HPDE6-E6E7 (cell line): Measurements from ENCODE around the gene KIF1A.
"Not testable (repeated sequence)": the region's sequence is repeated elsewhere in the genome, so short reads cannot be mapped to it uniquely, and the experiment has no call there.

ENCODE experiments used
- DNase-seq: peaks from one replicate; pipeline ENCODE4 v3.0.0; 2011; ENCODE audit warnings: missing footprints; ENCODE audit errors: extremely low spot score

The KIF1A gene

DNA sequence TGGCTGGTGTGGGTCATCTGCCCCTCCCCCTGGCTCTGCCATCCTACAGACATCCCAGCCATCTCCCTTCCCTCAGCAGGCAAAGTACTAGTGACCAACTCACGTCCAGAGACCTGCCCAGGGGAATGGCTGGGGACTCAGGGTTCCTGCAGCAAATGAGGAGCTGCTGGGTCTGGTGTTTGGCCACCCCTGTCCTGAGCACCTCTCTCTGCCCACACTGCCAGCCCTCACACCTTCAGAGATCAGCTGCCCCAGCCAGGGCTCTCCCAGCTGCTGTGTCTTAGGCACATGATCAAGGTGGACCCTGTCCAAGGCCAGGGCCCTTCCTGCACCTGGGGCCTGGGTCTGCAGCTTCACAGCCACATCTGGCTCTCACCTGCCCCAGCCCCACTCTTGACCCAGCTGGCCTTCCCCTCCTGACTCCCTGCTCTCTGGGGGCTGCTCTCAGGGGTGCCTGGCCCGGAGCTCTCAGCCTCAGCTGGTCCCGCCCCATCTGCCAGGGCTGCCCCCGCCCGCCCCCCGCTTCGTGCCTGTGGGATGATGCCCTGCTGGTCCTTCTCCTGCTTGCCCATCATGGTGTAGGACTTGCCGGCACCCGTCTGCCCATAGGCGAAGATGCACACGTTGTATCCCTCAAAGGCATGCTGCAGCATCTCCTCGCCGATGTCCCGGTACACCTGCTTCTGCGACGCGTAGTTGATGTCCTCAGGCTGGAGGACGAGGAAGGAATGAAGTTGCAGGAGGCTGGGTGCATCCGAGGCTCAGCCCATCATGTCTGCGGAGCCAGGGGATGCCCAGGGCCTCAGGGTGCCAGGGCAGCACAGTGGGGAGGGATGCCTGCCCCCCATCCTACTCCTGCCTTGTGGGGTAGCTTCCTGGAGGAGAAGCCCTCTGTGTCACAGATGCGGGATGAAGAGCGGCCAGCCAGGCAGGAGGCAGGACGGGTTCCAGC, 32.2 kb downstream of the KIF1A start:
- no peak for DNase-seq

GRCh38 chr2:240786871-240787311, 33.1 kb downstream of the KIF1A start:
- DNase-seq: no peak

DNA sequence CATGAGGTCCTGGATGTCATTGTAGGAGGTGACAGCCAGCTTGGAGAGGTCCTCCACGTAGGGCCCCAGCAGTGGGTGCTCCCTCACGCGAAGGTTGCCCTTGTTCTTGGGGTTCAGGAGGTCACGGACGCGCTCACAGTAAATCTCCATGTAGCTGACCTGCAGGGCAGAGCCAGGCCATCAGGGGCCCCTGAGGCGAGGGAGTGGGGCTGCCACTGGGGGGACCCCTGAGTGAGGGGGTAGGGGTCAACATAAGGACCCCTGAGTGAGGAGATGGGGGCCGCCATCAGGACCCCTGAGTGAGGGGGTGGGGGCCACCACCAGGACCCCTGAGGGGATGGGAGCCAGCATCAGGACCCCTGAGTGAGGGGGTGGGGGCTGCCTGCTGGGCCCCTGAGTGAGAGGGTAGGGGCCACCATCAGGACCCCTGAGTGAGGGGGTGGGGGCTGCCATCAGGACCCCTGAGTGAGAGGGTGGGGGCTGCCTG, 33.6 kb downstream of the KIF1A start:
- no peak for DNase-seq

GRCh38 chr2:240785424-240786335, 34.3 kb downstream of the KIF1A start:
- DNase-seq: no peak

DNA sequence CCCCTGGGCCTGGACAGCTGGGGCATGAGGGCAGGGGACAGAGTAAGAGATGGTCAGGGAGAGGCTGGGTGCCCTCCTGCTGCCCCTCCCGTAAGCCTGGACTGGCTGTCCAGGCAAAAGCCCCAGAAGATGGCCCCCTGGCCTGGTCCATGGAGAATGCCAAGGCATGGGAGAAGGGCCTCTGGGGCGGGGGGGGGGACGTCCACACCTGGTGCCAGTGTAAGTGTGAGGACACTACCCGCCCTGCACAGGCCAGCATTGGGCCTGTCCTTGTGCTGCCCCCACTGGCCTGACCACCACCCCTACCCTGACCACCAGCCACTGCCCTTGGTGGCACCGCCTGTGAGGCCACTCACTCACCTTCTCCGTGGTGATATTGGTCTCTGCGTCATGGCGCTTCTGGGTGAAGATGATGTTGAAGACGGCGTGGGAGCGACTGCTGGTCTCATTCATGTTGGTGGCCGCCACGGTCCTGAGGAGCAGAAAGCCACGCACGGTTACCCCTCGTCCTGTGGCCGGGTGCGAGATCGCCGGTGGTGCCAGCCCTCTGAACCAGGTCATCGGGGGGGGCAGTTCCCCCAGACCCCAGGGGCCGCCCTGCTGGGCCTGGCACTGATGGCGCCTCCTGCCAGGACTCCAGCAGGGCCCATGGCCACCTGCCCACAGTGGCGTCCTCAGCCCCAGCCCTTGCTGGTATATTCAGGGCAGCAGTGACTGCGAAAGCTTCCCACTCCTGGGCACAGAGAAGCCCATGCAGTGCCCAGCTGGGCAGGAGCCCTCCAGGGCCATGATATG, 35.2 kb downstream of the KIF1A start:
- no peak for DNase-seq

GRCh38 chr2:240783819-240784621, 36.0 kb downstream of the KIF1A start:
- no peak for DNase-seq

DNA sequence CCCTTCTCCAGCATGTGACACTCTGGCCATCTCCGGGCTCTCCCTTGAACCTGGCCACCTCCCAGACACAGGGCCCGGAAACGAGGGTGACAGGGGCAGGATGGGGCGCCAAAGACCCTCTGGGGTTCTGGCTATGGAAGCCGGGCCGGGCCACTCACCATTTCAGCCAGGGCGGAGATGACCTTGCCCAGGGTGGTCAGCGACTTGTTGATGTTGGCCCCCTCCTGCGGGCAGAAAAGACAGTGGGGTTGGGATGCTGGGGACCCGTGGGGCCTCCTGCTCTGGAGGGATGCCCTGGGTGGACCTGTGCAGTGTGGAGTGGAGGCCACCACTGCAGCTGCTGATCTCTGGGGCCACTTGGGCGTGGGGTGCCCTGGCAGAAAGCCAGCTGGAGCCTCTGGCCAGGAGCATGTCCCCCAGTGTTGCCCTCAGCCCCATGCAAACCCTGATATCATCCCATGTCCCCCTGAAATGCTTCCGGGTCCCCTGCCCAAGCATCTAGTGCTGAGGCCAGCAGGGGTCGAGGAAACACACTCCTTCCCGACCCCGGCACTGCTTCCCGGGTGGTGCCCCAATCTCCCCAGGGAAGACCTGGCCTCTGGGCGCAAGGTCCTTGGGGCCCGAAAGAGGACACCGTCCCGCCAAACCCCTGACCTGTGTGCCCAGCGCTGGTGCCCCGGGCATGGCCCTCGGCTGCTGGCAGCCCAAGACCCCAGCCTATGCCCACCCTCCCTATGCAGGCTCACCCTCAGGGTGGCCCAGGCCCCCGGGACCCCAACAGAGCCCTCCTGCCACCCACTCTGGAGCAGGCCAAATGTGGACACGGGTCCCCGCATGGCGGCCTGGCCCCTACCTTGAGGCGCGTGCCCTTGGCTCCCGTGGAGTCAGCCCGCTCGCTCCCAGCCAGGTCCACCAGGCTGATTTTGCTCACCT, 36.9 kb downstream of the KIF1A start:
- DNase-seq: no peak

DNA sequence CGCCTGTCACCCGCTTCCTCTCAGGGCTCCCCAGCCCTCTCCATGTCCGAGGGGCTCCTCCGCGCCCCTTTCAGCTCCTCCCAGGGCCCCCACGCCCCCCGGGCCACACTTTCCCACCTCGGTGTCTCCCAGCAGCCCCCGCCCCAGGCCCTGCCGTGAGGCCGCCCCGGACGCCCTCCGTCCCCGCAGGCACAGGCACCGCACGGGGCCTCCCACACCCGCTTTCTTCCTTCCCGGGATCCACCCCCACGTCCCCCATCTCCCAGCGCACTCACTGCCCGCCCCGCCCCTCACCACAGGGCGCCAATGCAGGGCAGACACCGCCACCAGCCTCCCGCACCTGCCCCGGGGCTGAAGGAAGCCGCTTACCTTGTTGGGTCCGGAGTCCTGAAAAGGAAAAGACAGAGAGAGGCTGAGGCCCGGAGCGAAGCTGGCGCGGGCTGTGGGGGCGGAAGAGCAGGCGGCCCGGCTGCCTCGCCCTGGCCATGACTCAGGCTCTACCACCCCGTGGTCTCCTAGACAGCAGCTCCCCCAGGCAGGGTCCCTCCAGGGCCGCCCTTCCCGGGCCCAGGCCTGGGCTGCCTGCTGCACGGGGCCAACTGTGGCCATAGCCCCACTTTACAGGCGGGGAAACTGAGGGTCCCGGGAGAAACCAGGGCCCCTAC, 37.7 kb downstream of the KIF1A start:
- DNase-seq: no peak

DNA sequence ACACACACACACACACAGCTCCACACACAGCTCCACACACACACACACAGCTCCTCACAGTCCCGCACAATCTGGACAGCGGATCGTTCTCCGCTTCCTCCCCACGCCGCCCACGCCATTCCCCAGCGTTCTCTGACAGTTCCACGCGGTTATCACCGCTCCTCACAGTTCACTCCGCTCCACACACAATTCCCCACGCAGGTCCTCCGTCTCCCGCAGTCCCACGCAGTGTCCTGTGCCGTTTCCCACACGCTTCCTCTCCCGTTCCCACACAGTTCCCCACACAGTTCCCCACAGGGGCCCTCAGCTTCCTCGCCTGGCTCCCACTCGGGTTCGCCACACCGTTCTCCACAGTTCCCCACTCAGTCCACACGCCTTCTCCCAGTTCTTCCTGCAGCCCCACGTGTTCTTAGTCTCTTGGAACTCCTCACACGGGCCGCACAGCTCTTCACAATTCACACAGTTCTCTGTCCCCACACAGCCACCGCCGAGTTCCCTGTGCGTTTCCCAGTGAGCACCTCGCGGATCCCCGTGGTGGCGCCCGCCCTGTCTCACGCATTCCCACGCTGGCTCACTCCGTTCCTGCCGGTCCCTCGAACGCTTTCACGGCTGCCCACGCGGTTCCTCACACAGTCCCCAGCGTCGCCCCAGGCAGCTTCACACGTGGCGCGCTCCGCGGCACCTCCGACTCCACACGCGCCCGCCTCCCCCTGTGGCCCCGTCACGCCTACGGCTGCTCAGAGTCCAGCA, 38.4 kb downstream of the KIF1A start:
- DNase-seq: no peak

GRCh38 chr2:240780023-240780700, 39.9 kb downstream of the KIF1A start:
- DNase-seq: no peak

DNA sequence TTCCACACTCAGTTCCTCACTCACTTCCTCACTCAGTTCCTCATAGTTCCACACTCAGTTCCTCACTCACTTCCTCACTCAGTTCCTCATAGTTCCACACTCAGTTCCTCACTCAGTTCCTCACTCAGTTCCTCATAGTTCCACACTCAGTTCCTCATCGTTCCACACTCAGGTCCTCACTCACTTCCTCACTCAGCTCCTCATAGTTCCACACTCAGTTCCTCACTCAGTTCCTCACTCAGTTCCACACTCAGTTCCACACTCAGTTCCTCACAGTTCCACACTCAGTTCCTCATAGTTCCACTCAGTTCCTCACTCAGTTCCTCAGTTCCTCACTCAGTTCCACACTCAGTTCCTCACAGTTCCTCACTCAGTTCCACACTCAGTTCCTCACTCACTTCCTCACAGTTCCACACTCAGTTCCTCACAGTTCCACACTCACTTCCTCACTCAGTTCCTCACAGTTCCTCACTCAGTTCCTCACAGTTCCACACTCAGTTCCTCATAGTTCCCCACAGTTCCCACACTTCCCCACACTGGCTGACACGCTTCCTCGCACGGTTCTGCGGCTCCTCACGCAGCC, 40.7 kb downstream of the KIF1A start:
- DNase-seq: not testable (repeated sequence)

- DNase-seq: no peak
These were observed 41.6 kb downstream of the KIF1A start for GRCh38 chr2:240778426-240778825.

DNA sequence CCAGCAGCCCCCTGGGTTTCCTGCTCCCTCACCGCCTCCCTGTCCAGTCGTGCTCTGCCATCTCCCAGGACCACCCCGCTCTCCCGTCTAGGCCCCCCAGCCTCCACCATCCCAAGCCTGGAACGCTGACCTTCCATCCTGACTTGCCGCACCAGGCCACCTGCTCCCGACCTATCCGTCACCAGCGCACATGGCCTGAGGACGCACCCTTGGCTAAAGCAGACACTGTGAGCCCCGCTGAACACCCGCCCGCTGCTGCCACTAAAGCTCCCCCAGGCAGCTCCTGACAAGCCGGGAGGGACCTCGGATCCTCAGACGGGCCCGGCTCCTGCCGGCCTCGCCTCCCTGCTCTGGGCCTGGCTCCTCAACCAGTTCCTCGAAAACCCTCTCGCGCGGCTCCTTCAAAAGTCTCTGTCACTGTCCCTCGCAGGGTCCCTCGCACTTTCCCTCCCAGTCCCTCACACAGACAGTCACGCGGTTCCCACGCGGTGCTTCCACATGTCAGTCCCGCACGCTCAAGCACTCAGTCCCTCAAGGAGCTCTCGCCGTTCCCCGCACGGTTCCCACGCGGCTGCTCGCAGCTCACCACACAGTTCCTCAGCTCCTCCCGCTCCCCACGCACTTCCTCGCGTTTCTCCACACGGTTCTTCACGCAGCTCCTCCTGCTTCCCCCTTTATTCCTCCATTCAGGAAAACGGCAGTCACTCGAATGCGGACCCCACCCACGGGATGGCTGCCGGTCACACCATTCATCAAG, 42.4 kb downstream of the KIF1A start:
- no peak for DNase-seq

DNA sequence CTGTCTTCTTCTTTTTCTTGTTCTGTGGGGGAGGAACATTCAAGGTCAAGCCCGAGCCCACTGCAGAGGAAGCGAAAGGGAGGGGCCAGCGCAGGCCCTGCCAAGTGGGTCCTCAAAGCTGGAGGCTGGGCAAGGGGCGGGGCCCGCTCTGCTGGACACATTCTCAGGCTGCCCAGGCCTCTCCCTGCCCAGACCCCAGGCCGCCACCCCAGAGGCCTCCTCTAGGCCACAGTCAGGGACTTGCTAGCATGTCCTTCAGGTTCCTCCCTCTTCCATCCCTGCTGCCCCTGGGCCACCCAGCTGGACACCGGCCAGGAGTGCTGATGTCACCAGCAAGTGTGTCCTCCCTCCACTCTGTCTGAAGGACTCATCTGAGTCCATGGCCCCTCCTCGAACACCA, 44.1 kb downstream of the KIF1A start:
- no peak for DNase-seq

GRCh38 chr2:240774856-240775255, 45.2 kb downstream of the KIF1A start:
- DNase-seq: no peak

GRCh38 chr2:240769096-240769495, 50.9 kb downstream of the KIF1A start:
- no peak for DNase-seq

DNA sequence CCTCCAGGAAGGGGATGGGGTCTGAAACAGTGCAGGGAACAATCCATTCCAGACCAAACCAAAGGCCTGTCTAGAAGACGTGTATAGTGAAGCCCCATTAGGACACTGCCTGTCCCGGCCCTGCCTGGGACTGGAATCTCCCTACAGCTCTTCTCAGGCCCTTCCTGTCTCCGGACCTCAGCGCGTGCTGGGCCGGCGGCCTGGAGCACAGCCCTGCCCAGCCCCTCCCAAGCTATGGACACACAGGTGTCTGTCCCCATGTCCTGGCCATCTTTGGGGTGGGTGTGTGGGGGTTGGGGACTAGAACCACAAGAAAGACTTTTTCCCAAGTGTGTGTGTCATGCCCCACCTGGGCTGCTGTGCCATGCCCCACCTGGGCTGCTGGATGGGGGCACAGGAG, 51.8 kb downstream of the KIF1A start:
- DNase-seq: no peak
